OCI-LY3 (cell line): ENCODE data around the gene NRP2.

ENCODE experiments used
- H2AFZ ChIP-seq: fragments of 200-600, 300-600 bp; shearing (Covaris generic); 2 replicates; pipeline ENCODE4 v1.6.0; 2014; ENCODE audit warnings: antibody characterized with exemption, low read depth, low read length
- H3K27ac ChIP-seq: fragments of 200-600, 300-600 bp; sonication (generic); 2 replicates; pipeline ENCODE4 v1.5.1; 2014; ENCODE audit warnings: mild to moderate bottlenecking, low read length, moderate library complexity, mixed read lengths
- H3K27me3 ChIP-seq: fragments of 200-600, 300-600 bp; sonication (generic); 2 replicates; pipeline ENCODE4 v1.6.1; 2014; ENCODE audit warnings: low read depth, low read length, mixed read lengths
- H3K36me3 ChIP-seq: fragments of 200-600, 300-600 bp; sonication (generic); replicated peaks from 2 replicates; pipeline ENCODE3; 2014; ENCODE audit warnings: low read depth, low read length, mixed read lengths
- H3K4me1 ChIP-seq: fragments of 300-600, 200-600 bp; sonication (generic); 2 replicates; pipeline ENCODE4 v1.6.1; 2014; ENCODE audit warnings: low read length, mixed read lengths
- H3K4me2 ChIP-seq: fragments of 200-600, 300-600 bp; sonication (generic); 2 replicates; pipeline ENCODE4 v1.6.1; 2014; ENCODE audit warnings: low read length, mixed read lengths
- H3K4me3 ChIP-seq: fragments of 300-600, 200-600 bp; sonication (generic); 2 replicates; pipeline ENCODE4 v1.5.1; 2014; ENCODE audit warnings: antibody characterized with exemption, mild to moderate bottlenecking, low read length, moderate library complexity
- H3K79me2 ChIP-seq: fragments of 300-600, 200-600 bp; shearing (Covaris generic); 2 replicates; pipeline ENCODE4 v1.6.1; 2014; ENCODE audit warnings: mild to moderate bottlenecking, low read length, mixed read lengths
- H3K9ac ChIP-seq: fragments of 300-600, 200-600 bp; shearing (Covaris generic); 2 replicates; pipeline ENCODE4 v1.6.0; 2014; ENCODE audit warnings: mild to moderate bottlenecking, low read length, moderate library complexity
- H3K9me3 ChIP-seq: fragments of 200-600, 300-600 bp; shearing (Covaris generic); 2 replicates; pipeline ENCODE4 v1.6.1; 2014; ENCODE audit warnings: low read length, mixed read lengths; ENCODE audit not compliant: insufficient read depth
- H4K20me1 ChIP-seq: fragments of 200-600, 300-600 bp; sonication (generic); 2 replicates; pipeline ENCODE4 v1.6.1; 2016; ENCODE audit warnings: low read length, mixed read lengths; ENCODE audit not compliant: insufficient read depth
- CTCF ChIP-seq: fragments of 200-600, 300-600 bp; sonication (generic); IDR thresholded peaks from 2 replicates; pipeline ENCODE4 v1.5.1; 2014; ENCODE audit warnings: antibody characterized with exemption, low read length, low read depth
- EZH2phosphoT487 ChIP-seq: fragments of 200-600 bp; shearing (Covaris generic); IDR thresholded peaks from 2 replicates; pipeline ENCODE4 v1.6.1; 2018; ENCODE audit warnings: antibody characterized with exemption, mixed run types, low read depth

NRP2 gene

GRCh38 chr2:205721057-205721449 is 38.8 kb downstream of the NRP2 start:
- Histone ChIP-seq H3K4me1 (peaks cover 35% of the 10 kb centered on the region), H3K4me3 (no peak overlapping the region)

GRCh38 chr2:205722283-205722918 is 40.1 kb downstream of the NRP2 start:
- Histone ChIP-seq H3K27ac (peak overlapping the region; percentile 52), H3K36me3 (no peaks in the 10 kb centered on the region), H3K4me2 (peak overlapping the region; percentile 68)

More at GRCh38 chr2:205721057-205721449, 38.8 kb downstream of the NRP2 start:
- TF ChIP-seq CTCF (peak; percentile 32), EZH2phosphoT487 (no peak)
- Histone ChIP-seq H3K27ac (no peak overlapping the region), H3K36me3 (no peaks in the 10 kb centered on the region), H3K79me2 (no peaks in the 10 kb centered on the region), H2AFZ (no peak overlapping the region), H3K9me3 (no peaks in the 10 kb centered on the region), H4K20me1 (no peaks in the 10 kb centered on the region), H3K9ac (no peak overlapping the region), H3K27me3 (peaks cover 7% of the 10 kb centered on the region; the same call in 1 of the 2 replicates), H3K4me2 (0 out of 2 replicates have a peak overlapping the region, but pooled peaks have one; percentile 68)

GRCh38 chr2:205723179-205723578 is 40.9 kb downstream of the NRP2 start:
- Histone ChIP-seq H3K27ac (no peak overlapping the region), H3K9ac (no peak overlapping the region), H3K27me3 (peaks cover 7% of the 10 kb centered on the region; the same call in 1 of the 2 replicates), H3K4me1 (peaks cover 31% of the 10 kb centered on the region), H3K4me3 (no peak overlapping the region), H2AFZ (no peak overlapping the region), H3K79me2 (no peaks in the 10 kb centered on the region), H3K9me3 (no peaks in the 10 kb centered on the region), H3K36me3 (no peaks in the 10 kb centered on the region), H3K4me2 (no peak overlapping the region), H4K20me1 (no peaks in the 10 kb centered on the region)
- no peak for TF ChIP-seq EZH2phosphoT487
- TF ChIP-seq CTCF, result no peak

More at GRCh38 chr2:205722283-205722918, 40.1 kb downstream of the NRP2 start:
- Histone ChIP-seq H3K79me2 (no peaks in the 10 kb centered on the region), H4K20me1 (no peaks in the 10 kb centered on the region), H3K4me1 (peaks cover 33% of the 10 kb centered on the region), H3K27me3 (peaks cover 7% of the 10 kb centered on the region; the same call in 1 of the 2 replicates), H2AFZ (no peak overlapping the region), H3K4me3 (peak overlapping the region; percentile 42), H3K9ac (peak overlapping the region; percentile 6; the same call in 1 of the 2 replicates), H3K9me3 (no peaks in the 10 kb centered on the region)
- TF ChIP-seq EZH2phosphoT487, result no peak
- TF ChIP-seq CTCF, result no peak

- Histone ChIP-seq H4K20me1 (no peaks in the 10 kb centered on the region), H3K27me3 (no peaks in the 10 kb centered on the region), H2AFZ (no peak overlapping the region), H3K4me2 (no peak overlapping the region), H3K9ac (no peak overlapping the region), H3K4me3 (no peak overlapping the region), H3K27ac (no peak overlapping the region), H3K36me3 (no peaks in the 10 kb centered on the region), H3K79me2 (no peaks in the 10 kb centered on the region), H3K4me1 (peaks cover 28% of the 10 kb centered on the region), H3K9me3 (no peaks in the 10 kb centered on the region)
- no peak for TF ChIP-seq EZH2phosphoT487
- TF ChIP-seq CTCF, result no peak
These were observed 42.8 kb downstream of the NRP2 start for GRCh38 chr2:205725059-205725458.
